ENCODE results near the gene OR6M1. TPM values are rescaled to one million over a fixed set of nuclear protein-coding genes. Genes with fewer than 3 reads are reported as not detected.

OR6M1 gene, protein sequence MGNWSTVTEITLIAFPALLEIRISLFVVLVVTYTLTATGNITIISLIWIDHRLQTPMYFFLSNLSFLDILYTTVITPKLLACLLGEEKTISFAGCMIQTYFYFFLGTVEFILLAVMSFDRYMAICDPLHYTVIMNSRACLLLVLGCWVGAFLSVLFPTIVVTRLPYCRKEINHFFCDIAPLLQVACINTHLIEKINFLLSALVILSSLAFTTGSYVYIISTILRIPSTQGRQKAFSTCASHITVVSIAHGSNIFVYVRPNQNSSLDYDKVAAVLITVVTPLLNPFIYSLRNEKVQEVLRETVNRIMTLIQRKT
- total RNA-seq (2021) (not detected in 2 replicates), Bru-seq, nascent RNA (not detected), BruChase-seq, experiment 1, labeled RNA remaining after a 2-hour chase (not detected), BruChase-seq, experiment 2, labeled RNA remaining after a 6-hour chase (not detected)
- long read RNA-seq: 0 reads

DNA sequence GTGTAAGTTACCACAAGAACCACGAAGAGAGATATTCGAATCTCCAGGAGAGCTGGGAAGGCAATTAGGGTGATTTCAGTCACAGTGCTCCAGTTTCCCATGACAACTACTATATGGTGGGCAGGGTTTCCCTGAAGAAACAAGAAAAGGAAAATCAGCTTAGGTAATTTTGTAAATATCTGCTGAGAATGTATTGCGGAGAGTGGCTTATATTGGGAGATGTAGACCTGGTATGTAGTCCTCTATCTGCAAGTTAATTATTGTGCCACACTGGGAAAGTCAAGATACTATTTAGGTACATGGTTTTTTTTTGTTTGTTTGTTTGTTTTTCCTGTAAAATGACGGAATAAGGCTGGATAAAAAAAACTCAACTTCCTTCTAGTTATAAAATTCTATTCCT is at the start of gene OR6M1:
Gene OR6M1 (minus strand): TSS at position 101 of the 400 bp plus-strand sequence. CDS start 0 bp downstream, at position 101.
- H3K4me2 ChIP-seq: no peak within 1 kb of the TSS
- H3K9me2 ChIP-seq (ENCODE audit: insufficient read depth): no peaks in the 10 kb centered on the region; the same call in 1 of the 2 replicates
- no peak for TF ChIP-seq EZH2 (IDR thresholded peaks at IDR 0.05; ENCODE audit: low read depth)
- TF ChIP-seq, protein P1, sequence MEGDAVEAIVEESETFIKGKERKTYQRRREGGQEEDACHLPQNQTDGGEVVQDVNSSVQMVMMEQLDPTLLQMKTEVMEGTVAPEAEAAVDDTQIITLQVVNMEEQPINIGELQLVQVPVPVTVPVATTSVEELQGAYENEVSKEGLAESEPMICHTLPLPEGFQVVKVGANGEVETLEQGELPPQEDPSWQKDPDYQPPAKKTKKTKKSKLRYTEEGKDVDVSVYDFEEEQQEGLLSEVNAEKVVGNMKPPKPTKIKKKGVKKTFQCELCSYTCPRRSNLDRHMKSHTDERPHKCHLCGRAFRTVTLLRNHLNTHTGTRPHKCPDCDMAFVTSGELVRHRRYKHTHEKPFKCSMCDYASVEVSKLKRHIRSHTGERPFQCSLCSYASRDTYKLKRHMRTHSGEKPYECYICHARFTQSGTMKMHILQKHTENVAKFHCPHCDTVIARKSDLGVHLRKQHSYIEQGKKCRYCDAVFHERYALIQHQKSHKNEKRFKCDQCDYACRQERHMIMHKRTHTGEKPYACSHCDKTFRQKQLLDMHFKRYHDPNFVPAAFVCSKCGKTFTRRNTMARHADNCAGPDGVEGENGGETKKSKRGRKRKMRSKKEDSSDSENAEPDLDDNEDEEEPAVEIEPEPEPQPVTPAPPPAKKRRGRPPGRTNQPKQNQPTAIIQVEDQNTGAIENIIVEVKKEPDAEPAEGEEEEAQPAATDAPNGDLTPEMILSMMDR (conservative IDR thresholded peaks at IDR 0.05): no peak
- H3F3A ChIP-seq (ENCODE audit: insufficient read depth, low read depth): no peaks in the 10 kb centered on the region
- no peak within 1 kb of the TSS for H3K27ac ChIP-seq
- POLR2A ChIA-PET (ENCODE audit: unreplicated experiment): no interaction called here
- no TSS peak for BruUV-seq (replicated peaks)
- H4K20me1 ChIP-seq (ENCODE audit: insufficient read depth): no peaks in the 10 kb centered on the region; the same call in 1 of the 2 replicates
- DNase-seq: no peak
- intact Hi-C loops (cut with micrococcal nuclease; ENCODE audit: unreplicated experiment): no loop called here
- CTCF ChIA-PET: no interaction called here
- peaks cover 8% of the 10 kb centered on the region; the same call in 1 of the 2 replicates for H3K27me3 ChIP-seq (ENCODE audit: insufficient read depth, low read depth)
- no peaks in the 10 kb centered on the region for H3K9me3 ChIP-seq (ENCODE audit: insufficient read depth, low read depth)
- no peaks in the 10 kb centered on the region for H3K4me1 ChIP-seq (replicated peaks; ENCODE audit: insufficient read depth)
- no peak within 1 kb of the TSS for H2AFZ ChIP-seq
- no peaks in the 10 kb centered on the region for H3K79me2 ChIP-seq (ENCODE audit: low read depth)
- no peaks in the 10 kb centered on the region for H3K36me3 ChIP-seq (ENCODE audit: low read depth)
- H3K4me3 ChIP-seq: no peak within 1 kb of the TSS

DNA sequence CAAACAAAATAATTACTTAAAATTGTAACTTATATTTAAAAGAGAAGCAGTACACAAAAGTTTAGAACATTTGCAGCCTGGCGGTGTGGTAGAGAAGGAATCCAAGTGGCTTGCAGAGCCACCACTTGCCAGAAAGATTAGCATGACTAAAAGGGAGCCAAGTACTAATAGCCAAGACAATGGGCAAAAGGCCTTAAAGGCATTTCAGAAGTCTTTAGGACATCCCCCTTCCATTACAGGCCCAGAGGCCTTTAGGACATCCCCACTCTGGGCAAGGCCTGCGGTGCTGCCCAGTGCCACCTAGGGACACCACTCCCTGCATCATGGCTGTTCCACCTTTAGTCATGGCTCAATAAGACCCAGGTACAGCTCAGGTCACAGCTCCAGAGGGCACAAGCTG is 46.9 kb upstream of the OR6M1 start:
- no peak for TF ChIP-seq EZH2 (IDR thresholded peaks at IDR 0.05; ENCODE audit: low read depth)
- TF ChIP-seq, protein P1 (conservative IDR thresholded peaks at IDR 0.05): no peak
- Histone ChIP-seq H3K36me3 (ENCODE audit: low read depth) (no peaks in the 10 kb centered on the region), H2AFZ (no peak overlapping the region), H3F3A (ENCODE audit: insufficient read depth, low read depth) (no peaks in the 10 kb centered on the region), H3K9me2 (ENCODE audit: insufficient read depth) (no peaks in the 10 kb centered on the region), H3K79me2 (ENCODE audit: low read depth) (no peaks in the 10 kb centered on the region), H3K27ac (no peak overlapping the region), H3K4me3 (no peak overlapping the region), H3K27me3 (ENCODE audit: insufficient read depth, low read depth) (no peaks in the 10 kb centered on the region), H3K4me1 (replicated peaks; ENCODE audit: insufficient read depth) (no peaks in the 10 kb centered on the region), H4K20me1 (ENCODE audit: insufficient read depth) (no peaks in the 10 kb centered on the region), H3K9me3 (ENCODE audit: insufficient read depth, low read depth) (no peaks in the 10 kb centered on the region), H3K4me2 (no peak overlapping the region)
- no TSS peak for BruUV-seq (replicated peaks)
- CTCF ChIA-PET: no interaction called here
- POLR2A ChIA-PET (ENCODE audit: unreplicated experiment): no interaction called here
- intact Hi-C loops (cut with micrococcal nuclease; ENCODE audit: unreplicated experiment): no loop called here
- no peak for DNase-seq

DNA sequence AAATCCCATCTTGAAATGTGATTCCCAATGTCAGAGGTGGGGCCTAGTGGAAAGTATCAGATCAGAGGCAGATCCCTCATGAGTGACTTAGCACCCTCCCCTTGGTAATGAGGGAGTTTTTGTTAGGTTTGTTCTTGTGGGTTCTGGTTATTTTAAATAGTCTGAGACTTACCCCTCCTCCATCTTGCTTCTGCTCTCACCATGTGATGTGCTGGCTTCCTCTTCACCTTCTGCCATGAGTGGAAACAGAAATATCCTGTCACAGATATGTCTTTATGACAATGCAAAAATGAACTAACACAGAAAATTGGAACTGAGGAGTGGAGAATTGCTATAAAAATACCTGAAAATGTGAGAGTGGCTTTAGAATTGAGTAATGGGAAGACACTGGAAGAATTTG is 46.2 kb upstream of the OR6M1 start:
- TF ChIP-seq EZH2 (IDR thresholded peaks at IDR 0.05; ENCODE audit: low read depth): no peak
- ChIA-PET CTCF (no interaction called here), POLR2A (ENCODE audit: unreplicated experiment) (no interaction called here)
- BruUV-seq (replicated peaks): no TSS peak
- intact Hi-C loops (cut with micrococcal nuclease; ENCODE audit: unreplicated experiment): no loop called here
- no peak overlapping the region for H3K27ac ChIP-seq
- H2AFZ ChIP-seq: no peak overlapping the region
- no peaks in the 10 kb centered on the region for H4K20me1 ChIP-seq (ENCODE audit: insufficient read depth)
- no peaks in the 10 kb centered on the region for H3K4me1 ChIP-seq (replicated peaks; ENCODE audit: insufficient read depth)
- no peaks in the 10 kb centered on the region for H3K27me3 ChIP-seq (ENCODE audit: insufficient read depth, low read depth)
- H3K9me3 ChIP-seq (ENCODE audit: insufficient read depth, low read depth): no peaks in the 10 kb centered on the region
- H3K79me2 ChIP-seq (ENCODE audit: low read depth): no peaks in the 10 kb centered on the region
- H3K36me3 ChIP-seq (ENCODE audit: low read depth): no peaks in the 10 kb centered on the region
- no peaks in the 10 kb centered on the region for H3F3A ChIP-seq (ENCODE audit: insufficient read depth, low read depth)
- no peak overlapping the region for H3K4me2 ChIP-seq
- H3K9me2 ChIP-seq (ENCODE audit: insufficient read depth): no peaks in the 10 kb centered on the region
- H3K4me3 ChIP-seq: no peak overlapping the region
- DNase-seq: no peak
